ENCODE results near the gene ZNF638.

The ZNF638 gene

GRCh38 chr2:71362447-71362846 is 30.9 kb downstream of the ZNF638 start:
- H3K9ac ChIP-seq (ENCODE audit: low read length), result no peak overlapping the region
- TF ChIP-seq EZH2 (IDR thresholded peaks at IDR 0.05; ENCODE audit: borderline replicate concordance, low read length), result no peak
- TF ChIP-seq CTCF (IDR thresholded peaks at IDR 0.05; ENCODE audit: low read length), result no peak
- no peak overlapping the region for H3K4me3 ChIP-seq (ENCODE audit: low read depth, low read length, poor library complexity, severe bottlenecking)
- no peaks in the 10 kb centered on the region for H3F3A ChIP-seq (ENCODE audit: insufficient read depth, low read length)
- H3K9me2 ChIP-seq (ENCODE audit: low read depth, low read length), result no peaks in the 10 kb centered on the region
- H3K27ac ChIP-seq (ENCODE audit: low read depth, low read length, poor library complexity, severe bottlenecking), result no peak overlapping the region
- H3K79me2 ChIP-seq (ENCODE audit: insufficient read depth, low read length), result peaks cover 7% of the 10 kb centered on the region; the same call in 1 of the 2 replicates
- no peak overlapping the region for H3K4me2 ChIP-seq (ENCODE audit: low read length)
- no peak overlapping the region for H2AFZ ChIP-seq (ENCODE audit: low read length)
- H4K20me1 ChIP-seq (ENCODE audit: insufficient read depth, low read length), result no peaks in the 10 kb centered on the region
- H3K4me1 ChIP-seq (ENCODE audit: insufficient read depth, low read length, severe bottlenecking), result no peaks in the 10 kb centered on the region
- peaks cover 92% of the 10 kb centered on the region for H3K36me3 ChIP-seq (ENCODE audit: insufficient read depth, low read length)
- H3K9me3 ChIP-seq (ENCODE audit: low read length), result no peaks in the 10 kb centered on the region
- H3K27me3 ChIP-seq (ENCODE audit: insufficient read depth, low read length), result no peaks in the 10 kb centered on the region

GRCh38 chr2:71370015-71370414 is 38.4 kb downstream of the ZNF638 start:
- no peaks in the 10 kb centered on the region; the same call in 1 of the 2 replicates for H3K79me2 ChIP-seq (ENCODE audit: insufficient read depth, low read length)
- H2AFZ ChIP-seq (ENCODE audit: low read length), result no peak overlapping the region
- H3K9me3 ChIP-seq (ENCODE audit: low read length), result no peaks in the 10 kb centered on the region
- H3K9me2 ChIP-seq (ENCODE audit: low read depth, low read length), result no peaks in the 10 kb centered on the region
- H3K4me3 ChIP-seq (ENCODE audit: low read depth, low read length, poor library complexity, severe bottlenecking), result no peak overlapping the region
- TF ChIP-seq CTCF (IDR thresholded peaks at IDR 0.05; ENCODE audit: low read length) (no peak), EZH2 (IDR thresholded peaks at IDR 0.05; ENCODE audit: borderline replicate concordance, low read length) (no peak)
- H3K4me1 ChIP-seq (ENCODE audit: insufficient read depth, low read length, severe bottlenecking), result no peaks in the 10 kb centered on the region
- H3K9ac ChIP-seq (ENCODE audit: low read length), result no peak overlapping the region
- peaks cover 91% of the 10 kb centered on the region for H3K36me3 ChIP-seq (ENCODE audit: insufficient read depth, low read length)
- no peaks in the 10 kb centered on the region for H3K27me3 ChIP-seq (ENCODE audit: insufficient read depth, low read length)
- no peaks in the 10 kb centered on the region for H4K20me1 ChIP-seq (ENCODE audit: insufficient read depth, low read length)
- no peaks in the 10 kb centered on the region for H3F3A ChIP-seq (ENCODE audit: insufficient read depth, low read length)
- H3K4me2 ChIP-seq (ENCODE audit: low read length), result no peak overlapping the region
- H3K27ac ChIP-seq (ENCODE audit: low read depth, low read length, poor library complexity, severe bottlenecking), result no peak overlapping the region

- no peak overlapping the region for H3K9ac ChIP-seq (ENCODE audit: low read length)
- H2AFZ ChIP-seq (ENCODE audit: low read length), result no peak overlapping the region
- no peaks in the 10 kb centered on the region for H3K4me1 ChIP-seq (ENCODE audit: insufficient read depth, low read length, severe bottlenecking)
- no peaks in the 10 kb centered on the region for H3K9me2 ChIP-seq (ENCODE audit: low read depth, low read length)
- no peaks in the 10 kb centered on the region for H3F3A ChIP-seq (ENCODE audit: insufficient read depth, low read length)
- TF ChIP-seq CTCF (IDR thresholded peaks at IDR 0.05; ENCODE audit: low read length) (no peak), EZH2 (IDR thresholded peaks at IDR 0.05; ENCODE audit: borderline replicate concordance, low read length) (no peak)
- no peak overlapping the region for H3K4me2 ChIP-seq (ENCODE audit: low read length)
- H3K4me3 ChIP-seq (ENCODE audit: low read depth, low read length, poor library complexity, severe bottlenecking), result no peak overlapping the region
- H3K9me3 ChIP-seq (ENCODE audit: low read length), result no peaks in the 10 kb centered on the region
- no peaks in the 10 kb centered on the region for H3K79me2 ChIP-seq (ENCODE audit: insufficient read depth, low read length)
- peaks cover 90% of the 10 kb centered on the region for H3K36me3 ChIP-seq (ENCODE audit: insufficient read depth, low read length)
- no peaks in the 10 kb centered on the region for H4K20me1 ChIP-seq (ENCODE audit: insufficient read depth, low read length)
- H3K27ac ChIP-seq (ENCODE audit: low read depth, low read length, poor library complexity, severe bottlenecking), result no peak overlapping the region
- H3K27me3 ChIP-seq (ENCODE audit: insufficient read depth, low read length), result no peaks in the 10 kb centered on the region
Measured at GRCh38 chr2:71372042-71372441, 40.5 kb downstream of the ZNF638 start.

Data from OCI-LY1 (cell line).